Measurements from ENCODE around the gene PLK3. TPM values are rescaled to one million over a fixed set of nuclear protein-coding genes. Genes with fewer than 3 reads are reported as not detected.
"Not testable (repeated sequence)": the region's sequence is repeated elsewhere in the genome, so short reads cannot be mapped to it uniquely, and the experiment has no call there.

PLK3 gene
- total RNA-seq, 2 donors from 2014 or later: 58.7 to 92.0 TPM

DNA sequence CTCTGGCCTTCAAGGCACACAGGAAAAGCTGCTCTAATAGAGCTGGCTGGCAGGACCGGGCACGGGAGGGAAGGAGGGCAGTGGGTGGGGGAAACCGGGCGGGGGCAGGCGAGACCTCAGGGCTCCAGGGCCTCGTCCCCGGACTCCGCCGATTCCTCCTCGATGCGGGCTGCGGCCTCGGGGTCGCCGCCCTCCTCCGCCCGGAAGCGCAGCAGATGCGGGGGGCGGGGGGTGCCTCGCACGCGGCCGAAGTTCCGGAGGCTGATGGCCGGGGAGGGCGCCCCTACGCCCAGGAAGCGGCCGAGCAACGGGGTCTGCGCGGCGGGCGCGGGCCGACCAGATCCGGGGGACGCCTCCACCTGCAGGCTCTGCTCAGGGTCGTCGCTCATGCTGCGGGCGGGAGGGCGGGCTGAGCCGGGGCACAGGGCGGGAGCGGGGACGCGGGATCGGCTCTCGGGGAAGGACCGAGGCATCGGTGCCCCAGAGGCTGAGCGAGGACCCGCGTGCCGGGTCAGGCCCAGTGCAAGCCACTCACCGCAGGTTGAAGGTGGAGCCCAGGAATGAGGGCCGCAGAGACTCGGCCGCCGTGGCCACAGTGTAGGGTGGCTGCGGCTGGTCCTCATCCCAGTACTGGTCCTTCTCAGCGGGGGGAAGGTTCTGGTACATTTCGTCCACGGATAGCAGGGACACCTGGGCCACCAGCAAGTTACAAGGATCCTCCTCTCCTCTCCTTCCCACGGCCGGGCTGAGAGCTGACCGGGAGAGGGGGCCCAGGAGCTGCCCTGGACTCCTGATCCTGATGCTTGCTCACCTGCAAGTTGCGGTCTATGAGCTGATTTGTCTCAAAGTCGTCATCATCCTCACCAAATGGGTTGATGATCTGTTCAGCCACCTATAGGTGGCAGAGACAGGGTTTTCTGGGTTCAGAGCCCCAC lies 15.8 kb upstream of the PLK3 start:
- ATAC-seq (replicated peaks): peak; percentile 49
- peak overlapping the region; percentile 85 for H3K27ac Mint-ChIP-seq
- no peaks in the 10 kb centered on the region for H3K9me3 Mint-ChIP-seq
- no peaks in the 10 kb centered on the region for H3K27me3 Mint-ChIP-seq
- peaks cover 35% of the 10 kb centered on the region for H3K36me3 Mint-ChIP-seq (ENCODE audit: low read depth)
- H3K4me3 Mint-ChIP-seq: peak overlapping the region; percentile 79
- H3K4me1 Mint-ChIP-seq: peaks cover 32% of the 10 kb centered on the region

DNA sequence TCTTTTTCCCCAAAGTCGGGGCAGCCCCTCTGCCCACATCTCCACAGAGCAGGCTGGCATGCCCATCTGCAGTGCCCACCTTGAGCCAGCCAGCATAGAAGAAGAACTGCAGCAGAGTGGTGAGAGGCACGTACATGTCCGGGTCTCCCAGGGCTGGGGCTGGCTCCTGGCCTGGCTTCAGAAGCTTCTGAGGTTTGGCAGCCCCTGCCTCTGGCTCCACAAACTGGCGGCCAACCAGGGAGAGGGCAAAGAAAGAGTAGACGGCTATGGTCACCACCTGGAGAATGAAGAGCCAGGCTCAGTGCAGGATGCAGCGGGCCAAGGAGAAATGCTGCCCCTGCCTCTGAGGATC lies 15.2 kb upstream of the PLK3 start:
- H3K27ac Mint-ChIP-seq: peak overlapping the region; percentile 85
- peak; percentile 0 for ATAC-seq (replicated peaks)

DNA sequence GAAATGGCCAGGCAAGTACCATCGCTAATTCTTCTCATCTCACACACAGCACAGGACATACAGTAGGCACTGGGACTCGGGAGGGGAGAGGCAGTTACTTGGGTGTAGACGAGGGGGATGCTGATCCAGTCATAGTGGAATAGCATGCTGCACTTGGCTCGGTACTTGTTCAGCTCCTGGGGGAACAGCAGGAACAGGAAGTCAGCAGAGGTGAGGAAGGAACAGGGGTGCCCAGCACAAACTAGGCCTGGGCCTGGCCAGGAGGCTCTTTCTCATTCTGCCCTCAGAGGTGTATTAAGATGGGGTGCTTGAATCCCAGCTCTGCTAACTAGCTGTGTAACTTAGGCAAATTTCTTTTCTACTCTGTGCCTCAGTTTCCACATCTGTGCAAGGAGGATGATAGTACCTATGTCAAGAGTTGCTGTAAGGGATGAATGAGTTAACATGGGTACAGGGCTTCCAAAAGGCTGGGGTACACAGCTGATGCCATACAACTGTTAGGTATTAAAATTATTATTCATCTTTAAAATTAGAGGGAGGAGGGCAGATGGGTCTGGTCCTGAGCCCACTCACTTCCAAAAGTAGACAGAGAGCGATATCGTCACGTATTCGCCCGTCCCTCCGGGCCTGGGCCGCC lies 14.6 kb upstream of the PLK3 start:
- Mint-ChIP-seq H3K9me3 (no peaks in the 10 kb centered on the region), H3K27ac (peak overlapping the region; percentile 85), H3K36me3 (ENCODE audit: low read depth) (peaks cover 22% of the 10 kb centered on the region), H3K4me1 (peaks cover 32% of the 10 kb centered on the region), H3K4me3 (peak overlapping the region; percentile 79), H3K27me3 (no peaks in the 10 kb centered on the region)
- no peak for ATAC-seq (replicated peaks)

More for the DNA sequence above, 15.2 kb upstream of the PLK3 start:
- H3K4me1 Mint-ChIP-seq: peaks cover 32% of the 10 kb centered on the region
- H3K4me3 Mint-ChIP-seq: peak overlapping the region; percentile 79
- no peaks in the 10 kb centered on the region for H3K9me3 Mint-ChIP-seq
- no peaks in the 10 kb centered on the region for H3K27me3 Mint-ChIP-seq
- H3K36me3 Mint-ChIP-seq (ENCODE audit: low read depth): peaks cover 28% of the 10 kb centered on the region

DNA sequence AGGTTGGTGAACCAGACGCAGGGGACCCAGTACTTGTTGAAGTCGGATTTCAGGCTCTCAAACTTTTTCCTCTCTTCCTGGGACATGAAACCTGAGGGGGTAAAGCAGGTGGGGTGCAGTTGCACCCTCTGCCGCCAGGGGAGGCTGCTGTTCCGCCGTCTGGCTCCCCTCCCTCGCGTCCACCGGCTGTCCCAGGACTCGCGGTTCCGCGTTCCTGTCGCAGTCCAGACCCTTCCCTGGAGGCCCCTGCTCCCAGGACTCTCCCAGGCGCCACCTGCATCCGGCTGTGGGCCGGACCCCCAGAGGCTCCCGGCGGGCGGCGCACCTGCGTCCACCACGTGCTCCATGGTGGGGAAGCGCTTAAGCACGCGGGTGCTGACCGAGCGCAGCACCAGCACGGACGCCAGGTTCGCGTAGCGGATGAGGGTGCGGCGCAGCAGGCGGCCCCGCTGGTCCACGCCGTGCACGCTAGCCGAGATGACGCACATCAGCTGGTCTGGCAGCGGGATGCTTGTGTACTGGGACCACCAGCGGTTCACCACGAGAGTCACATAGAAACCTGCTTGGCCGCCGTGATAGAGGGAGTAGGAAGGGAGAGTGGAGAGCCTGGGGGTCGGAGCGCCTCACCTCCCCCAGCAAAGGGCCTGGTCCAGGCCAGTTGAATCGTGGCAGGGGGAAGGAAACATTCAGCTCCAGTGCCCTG lies 13.9 kb upstream of the PLK3 start:
- peaks cover 15% of the 10 kb centered on the region for H3K36me3 Mint-ChIP-seq (ENCODE audit: low read depth)
- H3K27me3 Mint-ChIP-seq: no peaks in the 10 kb centered on the region
- peak overlapping the region; percentile 79 for H3K4me3 Mint-ChIP-seq
- ATAC-seq (replicated peaks): peak; percentile 77
- H3K27ac Mint-ChIP-seq: peak overlapping the region; percentile 85
- H3K4me1 Mint-ChIP-seq: peaks cover 29% of the 10 kb centered on the region
- H3K9me3 Mint-ChIP-seq: no peaks in the 10 kb centered on the region

DNA sequence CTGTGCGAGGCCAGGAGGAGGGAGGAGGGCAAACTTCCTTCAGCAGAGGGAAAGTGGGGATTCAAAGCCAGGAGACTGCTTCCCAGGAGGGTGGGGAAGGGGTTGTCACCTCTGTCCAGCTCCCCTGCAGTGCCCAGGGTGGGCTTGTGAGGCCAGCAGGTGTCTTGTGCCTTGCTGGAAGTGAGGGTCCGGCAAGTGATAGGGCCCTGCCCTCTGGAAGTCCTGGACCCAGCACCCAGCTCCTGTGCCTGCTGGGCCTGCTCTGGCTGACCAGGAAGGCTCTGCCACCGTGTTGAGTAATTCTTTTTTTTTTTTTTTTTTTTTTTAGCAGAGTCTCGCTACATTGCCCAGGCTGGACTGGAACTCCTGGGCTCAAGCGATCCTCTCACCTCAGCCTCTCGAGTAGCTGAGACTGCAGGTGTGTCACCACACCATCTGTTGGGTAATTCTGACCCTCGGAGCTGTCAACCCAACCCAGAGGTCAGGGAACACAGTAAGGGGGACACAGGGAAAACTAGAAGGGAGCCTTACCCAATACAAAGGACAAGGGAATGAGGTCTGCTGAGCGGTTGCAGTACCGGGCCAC lies 13.2 kb upstream of the PLK3 start:
- Mint-ChIP-seq H3K9me3 (no peaks in the 10 kb centered on the region), H3K36me3 (ENCODE audit: low read depth) (peaks cover 9% of the 10 kb centered on the region), H3K27me3 (no peaks in the 10 kb centered on the region), H3K4me3 (peak overlapping the region; percentile 79), H3K4me1 (peaks cover 24% of the 10 kb centered on the region), H3K27ac (peak overlapping the region; percentile 84)
- no peak for ATAC-seq (replicated peaks)

DNA sequence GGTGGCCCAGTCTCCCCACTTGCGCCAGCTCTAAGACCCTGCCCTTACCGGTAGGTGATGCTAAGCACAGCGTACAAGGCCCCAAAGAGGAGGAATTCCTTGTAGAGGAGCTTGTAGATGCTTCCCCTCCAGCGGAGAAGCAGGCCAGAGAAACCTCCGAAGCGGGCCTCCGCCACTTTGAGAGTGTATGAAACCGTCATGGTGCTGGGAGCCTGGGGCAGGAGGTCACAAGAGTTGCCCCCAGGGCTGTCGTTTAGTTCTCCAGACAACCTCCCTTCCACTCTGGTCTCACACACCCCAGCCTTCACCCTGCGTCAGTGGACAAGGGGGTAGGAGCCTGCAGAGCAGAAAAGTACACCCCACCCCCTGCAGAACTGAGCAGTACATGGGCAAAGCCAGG lies 12.7 kb upstream of the PLK3 start:
- no peak overlapping the region for H3K4me3 Mint-ChIP-seq

DNA sequence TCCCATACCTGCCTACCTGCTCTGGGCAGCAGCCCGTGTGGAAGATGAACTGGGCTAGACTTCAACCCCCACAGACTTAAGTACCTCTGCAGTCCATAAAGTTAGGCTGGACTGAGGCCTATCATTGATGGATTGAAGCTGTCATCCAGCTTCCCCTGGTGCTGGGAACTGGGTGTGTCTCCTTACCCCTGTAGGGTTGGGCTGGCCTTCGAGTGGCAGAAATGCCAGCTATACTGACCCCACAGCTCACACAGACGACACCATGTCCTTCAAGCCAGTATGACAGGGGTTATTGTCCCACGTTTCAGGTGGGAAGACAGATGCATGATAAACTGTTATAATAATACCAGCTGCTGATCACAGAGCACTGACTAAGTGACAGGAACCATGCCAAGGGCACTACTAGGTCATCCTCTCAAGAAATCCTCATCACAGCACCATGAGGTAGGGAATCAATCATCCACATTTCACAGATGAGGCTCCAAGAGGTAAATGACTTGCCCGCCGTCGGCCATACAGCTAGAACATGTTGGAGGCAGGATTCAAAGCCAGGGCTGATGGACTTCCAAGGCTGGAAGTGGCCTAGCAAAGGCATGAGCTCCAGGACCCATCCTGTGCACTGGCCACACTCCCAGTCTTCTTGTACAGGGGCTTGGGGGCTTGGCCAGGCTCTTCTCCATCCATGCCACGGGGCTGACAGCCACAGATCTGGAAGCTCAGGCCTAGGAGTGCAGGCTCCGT lies 11.9 kb upstream of the PLK3 start, which contains the start of gene BEST4:
Gene BEST4, minus strand, starts transcription at position 51 of the 741 bp plus-strand sequence. CDS start 465 bp downstream, outside the sequence.
- no peak within 1 kb of the TSS for H3K4me3 Mint-ChIP-seq
- no peak within 1 kb of the TSS for H3K27ac Mint-ChIP-seq
- H3K4me1 Mint-ChIP-seq: peaks cover 22% of the 10 kb centered on the region
- ATAC-seq (replicated peaks): no peak
- no peaks in the 10 kb centered on the region for H3K9me3 Mint-ChIP-seq
- H3K36me3 Mint-ChIP-seq (ENCODE audit: low read depth): no peaks in the 10 kb centered on the region
- no peaks in the 10 kb centered on the region for H3K27me3 Mint-ChIP-seq

More for the DNA sequence above, 12.7 kb upstream of the PLK3 start:
- peaks cover 24% of the 10 kb centered on the region for H3K4me1 Mint-ChIP-seq
- no peak for ATAC-seq (replicated peaks)
- no peaks in the 10 kb centered on the region for H3K9me3 Mint-ChIP-seq
- peaks cover 4% of the 10 kb centered on the region for H3K36me3 Mint-ChIP-seq (ENCODE audit: low read depth)
- no peak overlapping the region for H3K27ac Mint-ChIP-seq
- no peaks in the 10 kb centered on the region for H3K27me3 Mint-ChIP-seq

DNA sequence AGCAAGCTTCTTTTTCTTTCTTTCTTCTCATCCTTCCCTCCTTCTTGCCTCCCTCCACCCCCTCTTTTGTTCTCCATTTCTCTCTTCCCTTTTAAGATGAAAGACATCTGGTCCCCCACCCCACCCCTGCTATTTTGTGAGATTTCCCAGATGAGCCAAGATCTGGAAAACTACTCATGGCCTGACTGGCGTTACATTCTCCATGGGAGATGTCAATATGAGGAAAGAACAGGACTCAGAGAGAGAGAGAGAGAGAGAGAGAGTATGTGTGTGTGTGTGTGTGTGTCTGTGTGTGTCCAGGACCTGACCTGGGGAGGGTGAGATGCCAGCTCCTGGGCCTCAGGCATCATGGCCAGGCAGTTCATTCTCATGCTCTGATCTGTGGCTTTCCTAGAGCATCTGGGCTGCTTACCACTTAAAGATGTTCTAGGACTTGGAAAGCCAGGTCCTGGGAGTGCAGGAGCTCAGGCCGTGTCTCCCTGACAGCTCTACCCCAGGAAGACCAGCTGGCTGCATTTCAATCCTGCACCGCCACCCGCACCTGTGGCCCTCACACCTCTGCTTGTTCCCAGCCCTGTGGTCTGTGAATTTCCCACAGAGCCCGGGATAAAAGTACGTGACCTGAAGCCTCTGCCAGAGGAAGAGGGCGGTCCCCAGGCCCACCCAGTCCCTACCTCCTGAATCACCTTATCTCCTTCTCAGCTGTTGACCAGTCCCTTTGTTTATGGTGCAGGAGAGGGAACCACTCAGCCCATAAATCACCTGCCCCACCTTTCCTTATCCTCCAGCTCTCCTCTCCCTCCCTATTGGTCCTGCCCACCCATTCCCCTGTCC lies 9.0 kb upstream of the PLK3 start:
- Mint-ChIP-seq H3K27ac (no peak overlapping the region), H3K4me1 (peaks cover 5% of the 10 kb centered on the region), H3K4me3 (no peak overlapping the region), H3K36me3 (ENCODE audit: low read depth) (no peaks in the 10 kb centered on the region), H3K9me3 (no peaks in the 10 kb centered on the region), H3K27me3 (no peaks in the 10 kb centered on the region)
- ATAC-seq (replicated peaks): no peak

DNA sequence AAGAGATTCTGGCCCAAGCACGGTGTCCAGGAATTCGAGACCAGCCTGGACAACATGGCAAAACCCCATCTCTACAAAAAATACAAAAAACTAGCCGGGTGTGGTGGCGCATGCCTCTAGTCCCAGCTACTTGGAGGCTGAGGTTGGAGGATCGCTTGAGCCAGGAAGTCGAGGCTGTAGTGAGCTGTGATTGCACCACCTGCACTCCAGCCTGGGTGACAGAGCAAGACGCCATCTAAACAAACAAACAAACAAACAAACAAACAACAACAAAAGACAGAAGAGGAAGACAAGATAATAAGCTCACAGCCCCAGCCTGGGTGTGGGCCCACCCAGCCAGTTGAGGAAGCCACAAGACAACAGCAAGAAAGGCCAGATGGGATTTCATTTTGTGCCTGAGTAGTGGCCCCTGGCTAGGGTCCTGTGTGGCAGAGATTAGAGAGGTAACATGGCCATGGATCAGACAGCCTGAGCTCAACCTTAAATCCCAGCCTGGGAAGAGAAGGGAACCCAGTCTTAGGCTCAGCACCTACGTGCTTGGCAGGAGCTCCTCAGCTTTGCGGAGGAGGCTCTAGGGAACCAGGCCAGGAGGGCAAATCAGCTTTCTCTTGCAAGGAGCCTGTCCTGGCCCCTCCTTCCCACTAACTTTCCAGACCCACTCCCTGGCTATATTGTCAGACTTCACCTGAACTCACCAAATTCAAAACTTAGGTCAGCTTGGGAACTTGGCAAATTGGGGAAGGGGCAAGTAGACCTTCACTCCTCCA lies 7.3 kb upstream of the PLK3 start:
- H3K27ac Mint-ChIP-seq: no peak overlapping the region
- no peaks in the 10 kb centered on the region for H3K36me3 Mint-ChIP-seq (ENCODE audit: low read depth)
- H3K9me3 Mint-ChIP-seq: no peaks in the 10 kb centered on the region
- H3K27me3 Mint-ChIP-seq: no peaks in the 10 kb centered on the region
- H3K4me3 Mint-ChIP-seq: no peak overlapping the region
- ATAC-seq (replicated peaks): no peak
- H3K4me1 Mint-ChIP-seq: no peaks in the 10 kb centered on the region

DNA sequence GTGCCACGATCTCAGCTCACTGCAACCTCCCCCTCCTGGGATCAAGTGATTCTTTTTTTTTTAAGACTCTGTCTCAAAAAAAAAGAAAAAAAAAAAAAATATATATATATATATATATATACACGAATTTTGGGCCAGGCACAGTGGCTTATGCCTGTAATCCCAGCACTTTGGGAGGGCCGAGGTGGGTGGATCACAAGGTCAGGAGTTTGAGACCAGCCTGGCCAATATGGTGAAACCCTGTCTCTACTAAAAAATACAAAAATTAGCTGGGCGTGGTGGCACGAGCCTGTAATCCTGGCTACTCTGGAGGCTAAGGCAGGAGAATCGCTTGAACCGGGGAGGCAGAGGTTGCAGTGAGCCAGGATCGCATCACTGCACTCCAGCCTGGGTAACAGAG lies 2.3 kb upstream of the PLK3 start:
- H3K4me1 Mint-ChIP-seq; H3K27ac Mint-ChIP-seq; H3K27me3 Mint-ChIP-seq; H3K9me3 Mint-ChIP-seq; ATAC-seq (replicated peaks); H3K4me3 Mint-ChIP-seq: not testable (repeated sequence)
- H3K36me3 Mint-ChIP-seq (ENCODE audit: low read depth): peaks cover 23% of the 10 kb centered on the region

DNA sequence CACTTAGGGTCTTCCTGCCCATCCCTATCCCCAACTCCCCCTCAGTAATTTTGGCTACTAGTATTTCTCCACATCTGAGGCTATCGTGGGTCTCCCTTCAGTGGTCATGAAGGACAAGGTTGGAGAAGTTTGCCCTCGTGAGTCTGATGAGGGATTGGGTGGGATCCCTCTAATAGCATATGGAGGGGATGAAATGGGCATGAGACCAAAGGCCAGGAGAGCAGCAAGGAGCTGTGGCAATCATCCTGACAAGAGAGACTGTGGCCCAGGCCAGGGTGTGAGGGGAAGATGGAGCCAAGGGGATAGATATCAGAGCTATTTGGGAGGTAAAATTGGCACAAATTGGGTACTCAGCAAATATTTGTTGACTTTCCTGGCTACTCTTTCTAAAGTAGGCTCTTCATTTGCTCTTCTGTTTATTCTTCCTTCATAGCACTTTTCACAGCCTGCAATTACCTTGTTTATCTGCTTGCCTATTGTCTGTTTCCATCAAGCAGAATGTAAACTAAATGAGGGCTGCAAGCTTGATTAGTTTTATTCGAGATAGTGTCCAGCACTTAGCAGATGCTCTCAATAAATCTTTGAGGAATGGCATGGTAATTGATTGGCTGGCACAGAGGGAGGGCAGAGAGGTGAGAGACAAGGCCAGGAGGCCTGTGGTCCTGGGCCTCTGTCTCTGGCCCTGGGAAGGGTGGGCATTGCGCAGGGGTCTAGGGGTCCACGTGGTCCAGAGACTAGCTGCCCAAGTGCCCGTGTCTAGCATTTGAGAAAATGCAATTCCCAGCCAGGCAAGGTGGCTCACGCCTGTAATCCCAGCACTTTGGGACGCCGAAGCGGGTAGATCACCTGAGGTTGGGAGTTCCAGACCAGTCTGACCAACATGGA lies 1.5 kb upstream of the PLK3 start:
- Mint-ChIP-seq H3K4me3 (peak overlapping the region; percentile 89), H3K9me3 (no peaks in the 10 kb centered on the region)

More for the DNA sequence above, 1.5 kb upstream of the PLK3 start:
- peaks cover 31% of the 10 kb centered on the region for H3K36me3 Mint-ChIP-seq (ENCODE audit: low read depth)
- peak overlapping the region; percentile 91 for H3K27ac Mint-ChIP-seq
- no peak for ATAC-seq (replicated peaks)
- no peaks in the 10 kb centered on the region for H3K27me3 Mint-ChIP-seq
- peaks cover 12% of the 10 kb centered on the region for H3K4me1 Mint-ChIP-seq

Data from activated T-helper 17 cell treated with anti-CD3 and anti-CD28 coated beads, Interleukin-2, amount 50 U/mL, for 72 hours (primary cell).